Activated CD8-positive, alpha-beta memory T cell treated with anti-CD3 and anti-CD28 coated beads for 4 hours (primary cell): ENCODE results near the gene DNAH6.
"Not testable (repeated sequence)": the region's sequence is repeated elsewhere in the genome, so short reads cannot be mapped to it uniquely, and the experiment has no call there.

ENCODE experiments used
- DNase-seq, 2 donors: peaks; one replicate each; pipeline ENCODE4 v3.0.0-alpha.2; 2020; ENCODE audit warnings: low read depth in 2 of 2

The DNAH6 gene

GRCh38 chr2:84516234-84516986 is at the start of gene DNAH6:
DNAH6 (plus strand) TSS chr2:84516498; CDS start chr2:84517827, 1,329 bp downstream.
- DNase-seq, result peak; percentile 54 to 72

- no peak for DNase-seq
Measured at GRCh38 chr2:84467389-84467788, 48.9 kb upstream of the DNAH6 start.

GRCh38 chr2:84472423-84472822 is 43.9 kb upstream of the DNAH6 start:
- not testable (repeated sequence) for DNase-seq

GRCh38 chr2:84472856-84473565 is 43.3 kb upstream of the DNAH6 start:
- DNase-seq, result no peak

GRCh38 chr2:84474176-84474575 is 42.1 kb upstream of the DNAH6 start:
- DNase-seq, result no peak

GRCh38 chr2:84477886-84478285 is 38.4 kb upstream of the DNAH6 start:
- DNase-seq, result no peak

- no peak for DNase-seq
Measured at GRCh38 chr2:84478867-84479266, 37.4 kb upstream of the DNAH6 start.

- no peak for DNase-seq
Measured at GRCh38 chr2:84481702-84482101, 34.6 kb upstream of the DNAH6 start.

- no peak for DNase-seq
Measured at GRCh38 chr2:84482603-84483002, 33.7 kb upstream of the DNAH6 start.

- DNase-seq, result no peak
Measured at GRCh38 chr2:84483320-84483719, 33.0 kb upstream of the DNAH6 start.

- DNase-seq, result no peak
Measured at GRCh38 chr2:84486441-84487115, 29.7 kb upstream of the DNAH6 start.

- DNase-seq, result no peak
Measured at GRCh38 chr2:84487298-84487996, 28.9 kb upstream of the DNAH6 start.

- DNase-seq, result no peak
Measured at GRCh38 chr2:84491256-84491655, 25.0 kb upstream of the DNAH6 start.

- DNase-seq, result no peak
Measured at GRCh38 chr2:84491741-84492140, 24.6 kb upstream of the DNAH6 start.

- DNase-seq, result no peak
Measured at GRCh38 chr2:84492571-84492970, 23.7 kb upstream of the DNAH6 start.

GRCh38 chr2:84493514-84493913 is 22.8 kb upstream of the DNAH6 start:
- DNase-seq, result no peak

- no peak for DNase-seq
Measured at GRCh38 chr2:84494070-84494469, 22.2 kb upstream of the DNAH6 start.

GRCh38 chr2:84495539-84496146 is 20.7 kb upstream of the DNAH6 start:
- DNase-seq, result peak in 1 of 2 donors; percentile 6

- DNase-seq, result no peak
Measured at GRCh38 chr2:84496386-84496785, 19.9 kb upstream of the DNAH6 start.

- no peak for DNase-seq
Measured at GRCh38 chr2:84497285-84497684, 19.0 kb upstream of the DNAH6 start.

- no peak for DNase-seq
Measured at GRCh38 chr2:84498150-84498799, 18.0 kb upstream of the DNAH6 start.
